Stimulated activated CD4-positive, alpha-beta T cell treated with anti-CD3 and anti-CD28 coated beads, TNF-alpha, amount 100 ng/mL, for 4 hours (primary cell): ENCODE data around the gene DYRK1A.

Source experiments
- DNase-seq, 3 experiments: peaks; one replicate each; pipeline ENCODE4 v3.0.0-alpha.2; 2020; ENCODE audit warnings: low read depth in 3 of 3

DYRK1A gene

DNA sequence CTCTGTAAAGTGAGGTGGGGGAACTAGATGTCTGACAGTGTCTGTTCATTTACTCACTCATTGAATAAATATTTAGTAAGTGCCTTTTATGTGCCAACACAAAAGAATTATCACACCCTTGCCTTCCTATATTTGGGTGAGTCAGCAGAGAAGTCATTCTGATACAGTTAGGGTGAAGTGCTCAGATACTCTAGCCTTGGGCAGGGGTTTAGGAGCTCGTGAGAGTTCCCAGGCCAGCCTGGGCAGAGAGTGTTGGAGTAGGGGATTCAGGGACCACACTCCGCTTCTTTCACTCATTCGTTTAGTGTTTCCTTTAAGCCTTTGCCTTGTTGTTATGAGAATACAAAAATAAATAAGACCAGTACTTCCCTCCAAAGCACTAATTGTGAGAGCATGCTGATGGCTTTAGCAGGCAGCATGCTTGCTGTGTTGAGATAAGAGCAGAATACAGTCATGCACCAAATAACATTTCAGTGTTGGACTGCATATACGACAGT lies 83.9 kb downstream of the DYRK1A start:
- DNase-seq: no peak

DNA sequence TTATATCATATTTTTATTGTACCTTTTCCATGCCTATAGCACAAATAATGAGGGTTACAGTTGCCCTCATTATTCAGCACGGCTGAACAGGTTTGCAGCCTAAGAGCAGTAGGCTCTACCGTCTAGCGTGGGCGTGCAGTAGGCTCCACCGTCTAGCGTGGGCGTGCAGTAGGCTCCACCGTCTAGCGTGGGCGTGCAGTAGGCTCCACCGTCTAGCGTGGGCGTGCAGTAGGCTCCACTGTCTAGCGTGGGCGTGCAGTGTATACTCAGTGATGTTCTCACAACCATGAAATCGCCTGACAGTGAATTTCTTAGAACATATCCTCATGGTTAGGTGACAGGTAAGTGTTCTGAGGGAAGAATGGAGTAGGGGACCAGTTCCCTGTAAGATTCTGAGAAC lies 84.9 kb downstream of the DYRK1A start:
- DNase-seq: peak in 2 of 3 experiments; percentile 23 to 26

DNA sequence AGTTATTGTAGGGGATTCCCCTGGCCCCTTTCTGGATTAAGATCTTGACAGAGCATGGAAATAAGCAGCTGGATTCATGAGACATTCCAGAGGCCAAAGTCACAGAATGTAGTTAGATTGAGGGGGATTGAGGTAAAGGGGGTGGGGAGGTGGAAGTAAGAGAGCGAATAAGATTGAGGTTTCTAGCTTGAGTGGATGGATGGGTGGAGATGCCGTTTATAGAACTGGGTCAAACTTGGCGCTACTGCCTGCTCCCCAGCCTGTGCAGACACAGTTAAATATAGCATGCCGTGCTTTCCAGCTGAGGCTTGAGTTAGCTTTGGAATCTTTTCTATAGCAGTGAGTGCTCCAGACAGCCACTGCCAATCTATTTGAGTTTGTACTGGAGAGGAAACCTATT lies 85.7 kb downstream of the DYRK1A start:
- no peak for DNase-seq

DNA sequence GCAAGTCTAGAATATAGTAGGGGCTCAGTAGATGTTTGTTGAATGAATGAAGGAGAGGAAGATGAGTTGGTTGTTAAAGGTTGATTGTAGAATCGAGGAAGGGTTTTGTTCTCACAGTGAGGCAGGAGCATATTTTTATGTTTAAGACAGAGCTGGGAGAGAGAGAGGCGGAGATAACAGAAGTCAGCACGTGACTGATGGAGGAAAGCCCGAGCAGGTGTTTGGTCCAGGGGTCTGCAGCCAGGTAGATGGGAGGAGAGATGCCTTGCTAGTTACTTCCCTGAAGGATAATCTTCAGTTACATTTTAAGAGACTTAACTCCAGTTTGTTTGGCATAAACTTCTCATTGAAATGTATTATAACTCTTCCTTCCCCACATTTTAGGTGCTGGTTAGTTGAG lies 86.8 kb downstream of the DYRK1A start:
- no peak for DNase-seq

DNA sequence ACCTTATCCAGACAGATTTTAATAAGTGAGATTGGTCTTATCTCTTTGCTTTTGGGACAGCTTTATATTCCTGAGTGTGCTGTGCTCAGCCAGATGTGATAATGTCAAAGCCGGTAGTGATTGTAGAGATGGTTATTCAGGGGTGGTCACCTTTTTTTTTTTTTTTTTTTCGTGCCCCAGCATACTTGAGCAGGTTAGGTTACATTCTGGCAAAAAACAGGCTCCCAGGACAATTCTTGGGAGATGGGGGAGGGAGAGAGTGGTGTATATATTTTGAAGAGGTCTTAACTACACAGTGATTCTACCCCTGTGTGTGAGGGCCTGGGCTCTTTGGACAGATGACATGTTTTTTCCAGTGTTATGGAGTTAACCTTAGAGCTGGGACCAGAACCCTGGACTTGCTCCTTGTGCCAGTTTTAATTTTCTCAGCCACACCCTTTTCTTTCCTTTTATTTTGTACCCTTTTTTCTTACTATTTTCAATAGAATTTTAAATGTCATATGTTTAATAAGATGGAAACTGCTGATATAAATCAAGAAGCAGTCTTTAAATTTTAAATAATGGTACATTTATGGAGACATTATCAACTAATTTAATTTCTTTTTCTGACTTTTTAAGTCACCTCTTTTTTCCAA lies 88.4 kb downstream of the DYRK1A start:
- DNase-seq: no peak

DNA sequence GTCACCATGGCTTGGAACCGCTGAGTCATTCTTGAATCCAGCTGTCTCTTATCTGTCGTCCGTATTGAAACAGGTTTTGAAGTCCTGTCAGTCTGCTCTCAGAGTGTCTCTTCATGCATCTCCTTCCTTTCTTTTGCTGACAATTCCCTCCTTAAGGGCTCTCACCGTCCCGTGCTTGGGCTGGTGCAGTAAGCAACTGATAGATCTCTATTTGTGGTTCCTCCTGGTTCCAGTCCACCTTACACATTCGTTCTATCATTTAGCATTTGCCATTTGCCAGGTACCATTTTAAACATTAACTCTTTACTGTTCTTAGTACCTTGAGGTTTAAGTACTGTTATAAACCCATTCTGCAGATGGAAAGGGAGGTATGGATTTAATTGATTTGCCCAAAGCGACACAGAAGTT lies 88.9 kb downstream of the DYRK1A start:
- no peak for DNase-seq

DNA sequence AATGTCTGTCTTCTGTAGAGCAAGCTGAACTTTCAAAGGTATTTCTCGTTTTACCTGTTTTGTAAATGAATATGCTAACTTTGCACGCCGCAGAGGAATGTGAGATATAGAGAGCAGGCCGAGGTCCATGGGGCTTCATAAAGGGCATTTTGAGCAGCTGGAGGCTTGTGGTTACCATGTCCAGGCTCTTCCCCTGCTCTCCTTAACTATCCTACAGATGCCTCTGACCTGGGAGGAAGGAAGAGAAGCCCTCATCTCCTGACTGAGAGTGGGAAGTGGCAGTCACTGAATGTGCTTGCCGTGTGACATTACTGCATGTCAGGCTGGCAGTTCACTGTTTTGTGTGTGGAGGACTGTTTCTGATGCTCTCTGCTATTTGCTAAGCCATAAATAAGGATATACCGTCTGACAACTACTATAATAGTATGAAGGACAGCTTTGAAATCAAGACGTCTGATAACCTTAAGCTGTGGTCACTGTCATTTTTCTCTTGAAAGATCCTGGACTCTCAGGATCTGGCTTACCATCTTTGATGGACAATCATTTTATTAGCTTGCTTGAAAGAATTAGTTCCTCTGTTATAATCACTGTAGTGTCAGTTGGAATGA lies 92.2 kb downstream of the DYRK1A start:
- DNase-seq: no peak

DNA sequence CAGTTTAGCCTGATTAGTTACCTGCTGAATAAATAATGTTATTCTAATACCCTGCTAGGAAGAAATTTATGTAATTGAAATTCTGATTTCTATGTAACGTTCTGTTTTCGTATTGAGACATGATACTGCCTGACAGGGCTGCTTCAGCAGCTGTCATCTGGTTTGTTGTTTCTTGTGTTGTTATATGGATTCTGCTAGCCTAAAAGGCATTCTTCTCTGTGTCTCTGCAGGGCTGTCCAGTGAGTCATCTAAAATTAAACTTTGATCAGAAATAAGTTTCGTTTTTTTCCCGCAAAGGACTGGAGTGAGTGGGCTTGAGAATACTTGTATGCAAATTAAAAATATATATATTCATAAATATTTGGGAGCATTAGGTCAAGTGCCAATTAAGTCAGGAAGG lies 93.0 kb downstream of the DYRK1A start:
- DNase-seq: no peak

DNA sequence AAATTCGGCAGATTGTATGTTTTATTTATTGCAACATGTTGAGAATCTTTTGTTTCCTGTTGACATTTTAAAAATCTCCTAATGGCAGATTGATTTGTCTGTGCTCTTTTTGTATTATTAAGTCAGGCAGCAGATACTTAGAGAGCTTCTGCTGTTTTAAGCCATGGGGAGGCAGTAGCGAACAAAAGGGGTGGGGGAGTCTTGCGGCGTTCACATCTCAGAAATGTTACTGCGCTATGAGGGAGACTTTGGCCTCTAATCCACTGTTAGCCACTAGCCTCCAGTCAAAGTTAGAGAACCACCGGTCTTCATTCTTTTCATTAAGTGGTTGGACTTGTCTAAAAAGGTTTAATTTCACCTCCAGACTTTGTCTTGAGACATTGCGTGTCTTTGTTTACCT lies 93.6 kb downstream of the DYRK1A start:
- DNase-seq: no peak

DNA sequence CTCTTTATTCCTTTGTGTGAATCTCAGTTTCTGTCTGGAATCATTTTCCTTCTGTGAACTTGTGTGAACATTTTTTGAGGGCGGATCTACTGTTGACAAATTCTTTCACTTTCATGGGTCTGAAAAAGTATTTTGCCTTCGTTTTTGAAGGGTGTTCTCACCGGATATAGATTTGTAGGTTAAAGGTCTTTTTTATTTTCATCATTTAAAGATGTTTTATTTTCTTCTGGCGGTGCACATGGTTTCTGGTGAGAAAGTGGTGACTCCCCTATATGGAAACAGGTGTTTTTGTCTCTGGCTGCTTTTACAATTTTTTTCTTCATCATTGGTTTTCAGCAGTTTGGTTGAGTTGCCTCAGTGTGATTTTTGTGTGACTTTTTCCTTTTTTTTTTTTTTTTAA lies 94.9 kb downstream of the DYRK1A start:
- DNase-seq: no peak

DNA sequence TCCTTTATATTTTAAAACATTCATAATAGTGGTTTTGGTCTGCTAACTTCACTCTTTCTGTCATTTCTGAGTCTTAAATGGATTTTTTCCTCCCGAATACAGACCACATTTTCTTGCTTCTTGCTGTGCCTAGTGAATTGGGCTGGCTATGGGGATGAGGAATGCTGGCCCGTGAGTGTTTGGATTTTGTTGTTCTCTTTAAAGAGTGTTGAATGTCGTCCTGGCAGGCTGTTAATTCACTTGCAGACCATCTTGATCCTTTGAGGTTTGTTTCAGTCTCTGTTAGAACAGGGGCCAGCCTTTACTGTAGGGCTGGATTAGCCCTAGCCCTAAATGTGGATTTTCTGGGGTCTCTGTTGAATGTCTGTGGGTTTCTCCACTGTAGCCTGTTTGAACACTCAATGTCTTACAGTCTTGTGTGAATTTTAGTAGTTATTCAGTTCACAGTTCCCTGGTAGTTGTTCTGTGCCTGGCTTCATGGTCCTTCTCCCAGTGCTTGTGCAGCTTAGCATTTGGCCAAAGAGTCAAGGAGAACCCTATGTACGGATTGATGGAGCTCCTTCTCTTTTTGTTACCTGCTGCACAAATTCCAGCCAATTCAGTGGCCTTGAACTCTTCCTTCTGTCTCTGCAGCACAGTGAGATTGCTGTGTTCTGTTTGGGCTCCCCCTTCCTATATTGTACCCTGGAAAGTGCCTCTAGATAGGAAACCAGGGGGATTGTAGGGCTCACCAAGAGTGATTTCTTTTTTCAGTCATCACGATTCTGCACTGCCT lies 95.7 kb downstream of the DYRK1A start:
- DNase-seq: no peak

DNA sequence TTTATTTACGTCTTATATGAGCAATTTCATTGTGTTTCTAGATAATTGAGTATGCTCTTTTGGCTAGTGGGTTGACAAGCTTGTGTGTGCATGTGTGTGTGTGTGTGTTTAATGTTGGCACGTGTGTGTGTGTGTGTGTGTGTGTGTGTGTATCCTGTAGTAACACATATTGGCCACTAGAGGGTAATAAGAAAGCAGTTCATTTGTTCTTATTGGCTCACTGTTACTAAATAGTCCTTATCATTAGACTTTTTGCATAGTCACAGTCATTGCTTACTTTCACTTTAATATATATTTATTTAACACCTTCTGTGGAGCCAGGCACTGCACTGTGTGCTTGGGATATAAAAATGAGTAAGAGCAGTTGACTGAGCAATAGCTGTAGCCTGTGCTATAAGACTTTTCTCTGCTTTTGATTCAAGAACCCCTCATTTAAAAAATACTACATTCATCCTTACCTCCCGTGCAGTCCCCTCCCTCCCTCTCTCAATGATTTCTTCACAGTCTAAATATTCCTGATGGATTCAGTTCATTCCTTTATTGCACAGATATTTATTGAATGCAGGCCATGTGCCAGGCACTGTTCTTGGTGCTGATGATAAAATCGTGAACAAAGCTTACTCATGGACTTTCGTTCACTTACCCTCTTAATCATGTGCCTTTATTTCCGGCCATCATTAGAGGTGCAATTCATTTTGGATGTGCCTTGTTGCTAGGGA lies 96.7 kb downstream of the DYRK1A start:
- DNase-seq: no peak

DNA sequence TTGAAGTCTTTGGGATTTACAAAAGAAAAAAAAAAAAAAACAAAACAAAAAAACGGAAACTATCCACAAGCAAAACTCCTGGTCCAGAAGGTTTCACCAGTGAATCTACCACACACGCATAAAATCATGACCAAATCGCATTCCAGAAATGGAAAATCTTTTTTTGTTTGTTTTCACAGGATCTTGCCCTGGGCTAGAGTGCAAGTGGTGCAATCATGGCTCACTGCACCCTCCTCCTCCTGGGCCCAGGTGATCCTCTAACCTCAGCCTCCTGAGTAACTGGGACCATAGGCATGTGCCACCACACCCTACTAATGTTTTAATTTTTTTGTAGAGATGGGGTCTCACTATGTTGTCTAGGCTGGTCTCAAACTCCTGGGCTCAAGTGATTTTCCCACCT lies 100.5 kb downstream of the DYRK1A start:
- DNase-seq: no peak

DNA sequence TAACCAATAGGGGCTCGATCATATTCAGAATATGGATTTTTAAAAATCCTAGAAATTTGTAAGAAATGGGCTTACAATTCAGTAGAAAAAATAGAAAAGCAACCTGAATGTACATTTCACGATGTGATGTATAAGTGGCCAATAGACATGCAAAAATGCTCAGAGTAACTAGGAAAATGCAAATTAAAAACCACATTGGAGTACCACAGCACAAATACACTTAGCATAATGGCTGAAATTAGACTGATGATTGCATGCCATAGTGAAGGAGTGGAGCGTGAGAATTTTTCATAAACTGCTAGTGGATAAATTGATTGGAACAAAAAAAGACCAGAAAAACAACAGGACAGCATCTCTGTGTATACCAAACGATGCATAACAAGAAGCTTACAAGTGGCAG lies 102.3 kb downstream of the DYRK1A start:
- DNase-seq: no peak

DNA sequence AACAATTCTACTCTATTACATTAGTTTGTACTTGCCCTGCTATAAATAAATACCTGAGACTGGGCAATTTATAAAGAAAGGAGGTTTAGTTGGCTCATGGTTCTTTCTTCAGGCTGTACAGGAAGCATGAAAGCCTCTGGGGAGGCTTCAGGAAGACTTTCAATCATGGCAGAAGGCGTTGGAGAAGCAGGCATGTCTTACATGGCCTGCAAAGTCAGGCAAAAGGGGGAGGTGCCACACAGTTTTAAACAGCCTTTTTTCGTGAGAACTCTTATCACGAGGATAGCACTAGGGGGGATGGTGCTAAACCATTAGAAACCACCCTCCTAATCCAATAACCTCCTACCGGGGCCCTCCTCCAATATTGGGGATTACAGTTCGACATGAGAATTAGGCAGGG lies 102.9 kb downstream of the DYRK1A start:
- DNase-seq: no peak

DNA sequence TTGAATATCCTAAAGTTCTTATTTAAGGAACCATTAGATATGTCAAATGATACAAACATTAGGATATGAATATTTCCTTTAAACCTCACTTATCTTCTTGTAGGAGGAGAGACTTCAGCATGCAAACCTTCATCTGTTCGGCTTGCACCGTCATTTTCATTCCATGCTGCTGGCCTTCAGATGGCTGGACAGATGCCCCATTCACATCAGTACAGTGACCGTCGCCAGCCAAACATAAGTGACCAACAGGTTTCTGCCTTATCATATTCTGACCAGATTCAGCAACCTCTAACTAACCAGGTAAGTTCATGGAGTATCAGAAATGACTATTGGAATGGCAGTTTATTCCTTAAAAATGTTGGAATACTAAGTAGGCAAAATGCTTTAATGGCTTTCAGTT lies 106.0 kb downstream of the DYRK1A start:
- DNase-seq: no peak

DNA sequence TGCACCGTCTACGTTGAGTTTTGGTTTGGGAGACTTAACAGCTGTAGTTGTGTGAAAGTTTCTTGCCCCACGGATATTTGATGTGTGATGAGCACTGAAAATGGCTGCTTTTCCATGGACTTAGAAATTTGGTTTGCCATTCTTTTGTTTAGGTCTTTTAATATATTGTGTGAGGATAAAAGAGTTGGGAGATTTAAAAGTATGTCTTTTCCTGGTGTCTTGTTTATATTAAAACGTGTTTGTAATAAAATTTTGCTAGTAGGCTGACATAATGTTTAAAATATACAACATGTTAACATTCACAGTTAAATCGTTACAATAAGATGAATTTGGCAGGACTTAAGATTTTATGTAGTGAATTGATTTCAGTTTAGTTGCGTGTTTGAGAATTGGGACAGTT lies 106.9 kb downstream of the DYRK1A start:
- no peak for DNase-seq

DNA sequence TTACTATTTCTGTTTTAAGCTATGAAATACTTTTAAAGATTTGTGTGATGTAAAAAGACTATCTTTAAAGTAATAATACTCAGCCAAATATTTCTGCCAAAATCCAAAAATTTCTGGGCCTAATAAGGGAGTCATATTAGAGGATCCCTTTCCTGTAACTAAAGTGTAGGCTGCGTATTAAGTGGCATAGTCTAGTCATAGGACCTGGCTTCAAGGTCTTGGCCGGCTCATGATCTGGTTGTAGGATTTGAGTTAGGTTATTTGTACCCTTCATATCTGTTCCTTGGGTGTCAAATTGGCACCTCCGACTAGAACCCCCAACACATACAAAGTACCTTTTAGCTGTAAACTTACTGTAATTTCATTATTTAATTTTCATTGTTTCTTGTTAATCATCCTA lies 107.8 kb downstream of the DYRK1A start:
- DNase-seq: no peak

DNA sequence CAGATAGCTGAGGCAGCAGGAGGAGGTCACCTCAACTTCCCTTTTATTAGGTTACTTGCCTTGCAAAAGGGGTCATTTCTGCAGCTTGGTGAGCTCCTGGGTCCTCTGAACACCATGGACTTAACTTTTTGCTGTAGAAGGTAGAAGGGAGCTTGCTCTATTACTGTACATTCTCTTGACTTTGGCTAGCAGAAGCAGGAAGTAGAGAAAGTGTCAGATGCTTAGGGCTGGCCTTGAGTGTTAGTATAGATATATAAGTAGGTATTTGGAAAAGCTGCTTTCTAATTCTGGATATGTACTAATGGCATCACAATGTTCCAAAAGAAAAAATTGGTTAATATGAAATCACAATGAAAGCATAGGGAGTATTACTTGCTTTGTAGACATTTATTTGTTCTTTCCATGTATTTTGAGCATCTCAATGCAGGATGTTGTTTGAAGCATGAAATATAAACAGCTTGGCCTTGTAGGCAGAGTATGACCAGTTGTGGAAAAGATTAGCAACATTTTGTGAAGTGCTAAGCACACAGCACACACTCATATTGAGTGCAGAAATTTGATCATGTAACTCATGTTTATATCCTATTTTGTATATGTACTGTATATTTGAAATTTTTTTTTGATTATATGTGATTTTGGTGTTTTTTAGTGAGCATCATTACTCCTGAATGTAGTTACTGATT lies 108.8 kb downstream of the DYRK1A start:
- DNase-seq: no peak

DNA sequence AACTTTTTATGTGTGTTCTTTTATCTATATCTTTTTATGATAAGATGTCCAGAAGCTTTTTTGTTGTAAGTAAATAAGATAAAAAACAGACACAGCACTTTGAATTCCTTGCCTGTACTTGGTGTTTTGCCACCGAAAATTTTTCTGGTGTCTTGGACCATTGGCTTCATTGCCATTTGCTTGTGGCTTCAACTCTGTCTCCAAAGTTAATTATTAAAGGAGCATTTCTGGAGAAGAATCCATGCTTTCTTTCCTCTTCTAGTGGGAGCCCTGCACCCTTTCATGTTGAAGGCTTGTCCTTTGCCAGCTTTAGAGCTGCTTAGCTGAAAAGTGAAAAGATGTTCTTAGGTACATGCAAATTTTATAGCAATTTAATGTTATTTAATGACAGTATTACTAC lies 112.2 kb downstream of the DYRK1A start:
- DNase-seq: no peak

DNA sequence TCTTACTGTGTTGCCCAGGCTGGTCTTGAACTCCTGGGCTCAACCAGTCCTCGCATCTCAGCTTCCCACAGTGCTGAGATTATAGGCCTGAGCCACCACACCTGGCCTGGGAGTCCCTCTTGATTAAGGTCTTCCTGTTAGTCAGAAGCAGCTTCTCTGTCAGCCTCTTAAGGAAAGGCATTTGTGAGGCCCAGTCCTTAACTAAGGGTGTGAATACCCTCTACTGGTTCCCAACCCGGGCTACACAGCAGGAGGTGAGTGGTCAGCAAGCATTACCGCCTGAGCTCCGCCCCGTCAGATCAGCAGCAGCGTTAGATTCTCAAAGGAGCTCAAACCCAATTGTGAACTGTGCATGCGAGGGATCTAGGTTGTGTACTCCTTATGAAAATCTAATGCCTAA lies 117.2 kb downstream of the DYRK1A start:
- DNase-seq: no peak
